ENCODE data around the gene MAP4K3.
"Not testable (repeated sequence)": the region's sequence is repeated elsewhere in the genome, so short reads cannot be mapped to it uniquely, and the experiment has no call there.

Gene MAP4K3

GRCh38 chr2:39407516-39408296 is 29.4 kb downstream of the MAP4K3 start:
- DNase-seq: no peak

GRCh38 chr2:39405364-39405763 is 31.7 kb downstream of the MAP4K3 start:
- DNase-seq: no peak

GRCh38 chr2:39403311-39403710 is 33.8 kb downstream of the MAP4K3 start:
- no peak for DNase-seq

- no peak for DNase-seq
Measured at GRCh38 chr2:39401319-39401718, 35.8 kb downstream of the MAP4K3 start.

GRCh38 chr2:39399570-39399969 is 37.5 kb downstream of the MAP4K3 start:
- no peak for DNase-seq

GRCh38 chr2:39395313-39395712 is 41.8 kb downstream of the MAP4K3 start:
- no peak for DNase-seq

GRCh38 chr2:39394516-39394961 is 42.5 kb downstream of the MAP4K3 start:
- no peak for DNase-seq

GRCh38 chr2:39392672-39393071 is 44.4 kb downstream of the MAP4K3 start:
- no peak for DNase-seq

GRCh38 chr2:39390216-39390615 is 46.9 kb downstream of the MAP4K3 start:
- DNase-seq: no peak

GRCh38 chr2:39386064-39386463 is 51.0 kb downstream of the MAP4K3 start:
- DNase-seq: no peak

GRCh38 chr2:39385172-39385571 is 51.9 kb downstream of the MAP4K3 start:
- DNase-seq: no peak

- DNase-seq: not testable (repeated sequence)
Measured at GRCh38 chr2:39384071-39384470, 53.0 kb downstream of the MAP4K3 start.

- DNase-seq: no peak
Measured at GRCh38 chr2:39383146-39383545, 53.9 kb downstream of the MAP4K3 start.

- no peak for DNase-seq
Measured at GRCh38 chr2:39381653-39382052, 55.4 kb downstream of the MAP4K3 start.

- DNase-seq: no peak
Measured at GRCh38 chr2:39380525-39381150, 56.4 kb downstream of the MAP4K3 start.

- DNase-seq: peak; percentile 10 to 72
Measured at GRCh38 chr2:39379643-39380524, 57.2 kb downstream of the MAP4K3 start.

GRCh38 chr2:39378968-39379367 is 58.1 kb downstream of the MAP4K3 start:
- no peak for DNase-seq

- no peak for DNase-seq
Measured at GRCh38 chr2:39377226-39377939, 59.7 kb downstream of the MAP4K3 start.

- no peak for DNase-seq
Measured at GRCh38 chr2:39375917-39376316, 61.2 kb downstream of the MAP4K3 start.

- DNase-seq: no peak
Measured at GRCh38 chr2:39373181-39373802, 63.8 kb downstream of the MAP4K3 start.

- no peak for DNase-seq
Measured at GRCh38 chr2:39370101-39370500, 67.0 kb downstream of the MAP4K3 start.

GRCh38 chr2:39368846-39369245 is 68.2 kb downstream of the MAP4K3 start:
- no peak for DNase-seq

All from cerebellar nuclear complex (tissue), 1 donor.